Psoas muscle (tissue), 8 donors: ENCODE measurements around the gene SCUBE1. TPM values are rescaled to one million over a fixed set of nuclear protein-coding genes. Genes with fewer than 3 reads are reported as not detected.

Experiments
- ATAC-seq, 4 donors: fragments of 200-7000 bp; cut with Tn5 transposase; one replicate each; pipeline ENCODE4 v1.9.1; 2020; ENCODE audit warnings: moderate library complexity in 3 of 4, mild to moderate bottlenecking in 2 of 4
- DNase-seq, 2 donors: peaks; one replicate each; pipeline ENCODE4 v3.0.0-alpha.2; 2020
- H3K27ac ChIP-seq: fragments of 200-600 bp; one replicate; pipeline ENCODE4 v1.8.0; 2022
- H3K27me3 ChIP-seq, 3 donors: fragments of 200-600 bp in 1 of 3; one replicate each; pipeline versions ENCODE4 v1.6.1 to v1.8.0; 2013 to 2022; ENCODE audit warnings: low read length in 2 of 3, mild to moderate bottlenecking in 2 of 3, moderate library complexity in 1 of 3; ENCODE audit not compliant: insufficient read depth in 3 of 3
- H3K36me3 ChIP-seq, 2 donors: fragments of 200-600 bp in 1 of 2; one replicate each; pipeline versions ENCODE4 v1.6.1 to v1.8.0; 2013 to 2022; ENCODE audit warnings: low read depth in 1 of 2, mild to moderate bottlenecking in 1 of 2, moderate library complexity in 1 of 2; ENCODE audit not compliant: insufficient read depth in 1 of 2
- H3K4me1 ChIP-seq: fragments of 200-600 bp; one replicate; pipeline ENCODE4 v1.8.0; 2022
- H3K4me3 ChIP-seq: fragments of 200-600 bp; one replicate; pipeline ENCODE4 v1.8.0; 2022; ENCODE audit warnings: mild to moderate bottlenecking
- H3K9me3 ChIP-seq: fragments of 200-600 bp; one replicate; pipeline ENCODE4 v1.8.0; 2022
- WGBS, 3 donors: extraction: QIAGEN DNeasy Blood & Tissue Kit; methylation state at CpG; one replicate each; pipeline versions ENCODE4 v1.1.6 to v1.1.7; 2013; 5-methylcytosine and 5-hydroxymethylcytosine counted together
- intact Hi-C, 2 donors: fragments of 100-400 bp; cut with DNase I; formaldehyde crosslinking; loops; one replicate each; pipeline versions ENCODE4 v1.11.0 to v1.14.2; 2022
- polyA plus RNA-seq, 3 donors: library from polyadenylated mRNA; stranded (reverse); fragments of 200-250 nt; gene quantifications; one replicate each; pipeline ENCODE4 v1.2.3, GENCODE V29; 2013
- total RNA-seq, 4 donors: library from RNA; stranded (reverse); fragmentation: NEBNext Ultra II Directional in 2 of 4; extraction: Animal tissue kit (Norgen Biotek cat#: 25700) in 2 of 4; gene quantifications; one replicate each; pipeline versions ENCODE4 v1.2.1 to v1.2.4, GENCODE V29; 2021 to 2023
- TF ChIP-seq, protein P1 (sequence below): fragments of 200-600 bp; IDR thresholded peaks from one replicate; pipeline ENCODE4 v1.8.0; 2022; ENCODE audit warnings: antibody characterized with exemption
- donor health status: healthy with polysubstance abuse.
- donor health status: DM: no; HTN: no; CAD: no; lungs with moderate emphysema.
- donor health status: Bipolar disorder and iron deficiency.
- donor health status: healthy.
- donor health status: DM: yes; HTN: yes; CAD: no.
- donor health status: DM: no; HTN: no; CAD: no.
- donor health status: DM: no; HTN: no; CAD: no.
- donor health status: DM: yes; HTN: yes; CAD: no.

Gene SCUBE1
- total and polyA plus RNA-seq, 7 donors, result 0.04 to 0.19 (median 0.08) TPM

DNA sequence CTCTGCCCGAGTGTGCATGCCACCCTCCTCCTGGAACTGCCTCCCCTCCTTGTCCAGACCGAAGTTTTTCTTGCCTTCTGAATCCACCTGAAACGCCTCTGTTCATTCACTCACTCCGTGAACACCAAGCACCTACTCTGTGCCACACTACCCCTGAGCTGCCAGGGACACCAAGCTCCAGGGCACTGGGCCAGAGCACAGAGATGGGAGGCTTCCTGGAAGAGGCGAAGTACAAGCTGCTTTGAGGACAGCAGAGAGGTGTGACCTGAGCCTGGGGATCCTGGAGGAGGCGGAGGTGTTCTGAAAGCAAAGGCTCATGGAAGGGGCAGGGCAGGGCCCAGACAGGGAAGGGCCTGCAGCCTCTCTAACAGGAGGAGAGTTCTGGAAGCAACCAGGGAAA is 47.5 kb downstream of the SCUBE1 start:
- TF ChIP-seq, protein P1, sequence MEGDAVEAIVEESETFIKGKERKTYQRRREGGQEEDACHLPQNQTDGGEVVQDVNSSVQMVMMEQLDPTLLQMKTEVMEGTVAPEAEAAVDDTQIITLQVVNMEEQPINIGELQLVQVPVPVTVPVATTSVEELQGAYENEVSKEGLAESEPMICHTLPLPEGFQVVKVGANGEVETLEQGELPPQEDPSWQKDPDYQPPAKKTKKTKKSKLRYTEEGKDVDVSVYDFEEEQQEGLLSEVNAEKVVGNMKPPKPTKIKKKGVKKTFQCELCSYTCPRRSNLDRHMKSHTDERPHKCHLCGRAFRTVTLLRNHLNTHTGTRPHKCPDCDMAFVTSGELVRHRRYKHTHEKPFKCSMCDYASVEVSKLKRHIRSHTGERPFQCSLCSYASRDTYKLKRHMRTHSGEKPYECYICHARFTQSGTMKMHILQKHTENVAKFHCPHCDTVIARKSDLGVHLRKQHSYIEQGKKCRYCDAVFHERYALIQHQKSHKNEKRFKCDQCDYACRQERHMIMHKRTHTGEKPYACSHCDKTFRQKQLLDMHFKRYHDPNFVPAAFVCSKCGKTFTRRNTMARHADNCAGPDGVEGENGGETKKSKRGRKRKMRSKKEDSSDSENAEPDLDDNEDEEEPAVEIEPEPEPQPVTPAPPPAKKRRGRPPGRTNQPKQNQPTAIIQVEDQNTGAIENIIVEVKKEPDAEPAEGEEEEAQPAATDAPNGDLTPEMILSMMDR, result no peak
- no peak overlapping the region for H3K27ac ChIP-seq
- H3K4me1 ChIP-seq, result no peaks in the 10 kb centered on the region
- intact Hi-C loops, result no loop called here
- DNase-seq (no peak), ATAC-seq (no peak)
- no peaks in the 10 kb centered on the region for H3K9me3 ChIP-seq
- 81 to 93% (median 88%) methylated on average over 6 of the region's 6 CpGs for WGBS, 3 donors
- no peaks in the 10 kb centered on the region for H3K36me3 ChIP-seq
- H3K4me3 ChIP-seq, result no peak overlapping the region
- H3K27me3 ChIP-seq, result peaks cover 0 to 15% (median 0%) of the 10 kb centered on the region in 3 donors

DNA sequence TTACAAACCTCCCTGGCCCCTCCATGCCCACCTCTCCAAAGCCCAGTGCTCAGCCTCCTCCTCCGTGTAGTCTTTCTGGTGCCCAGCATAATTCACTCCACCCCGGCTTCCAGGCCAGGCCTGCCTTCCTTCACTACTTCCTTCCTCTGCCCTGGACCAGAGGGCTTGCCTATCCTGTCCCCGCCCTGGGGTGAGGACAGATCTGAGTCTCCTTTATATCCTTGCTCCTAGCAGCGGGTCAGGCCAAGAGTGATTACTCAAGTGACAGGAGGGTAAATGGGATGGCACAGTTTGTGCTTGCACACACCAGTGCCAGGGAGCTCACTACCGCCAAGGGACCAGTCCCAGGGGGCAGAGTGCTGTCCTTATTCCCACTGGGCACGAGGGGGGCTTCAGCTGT is 48.0 kb downstream of the SCUBE1 start:
- intact Hi-C loops, result no loop called here
- DNase-seq (no peak), ATAC-seq (no peak)
- TF ChIP-seq, protein P1, result no peak
- Histone ChIP-seq H3K27me3 (peaks cover 0 to 19% (median 0%) of the 10 kb centered on the region in 3 donors), H3K27ac (no peak overlapping the region), H3K9me3 (no peaks in the 10 kb centered on the region), H3K4me1 (no peaks in the 10 kb centered on the region), H3K36me3 (no peaks in the 10 kb centered on the region), H3K4me3 (no peak overlapping the region)
- WGBS, 3 donors, result 70 to 77% (median 72%) methylated on average over 6 of the region's 6 CpGs

DNA sequence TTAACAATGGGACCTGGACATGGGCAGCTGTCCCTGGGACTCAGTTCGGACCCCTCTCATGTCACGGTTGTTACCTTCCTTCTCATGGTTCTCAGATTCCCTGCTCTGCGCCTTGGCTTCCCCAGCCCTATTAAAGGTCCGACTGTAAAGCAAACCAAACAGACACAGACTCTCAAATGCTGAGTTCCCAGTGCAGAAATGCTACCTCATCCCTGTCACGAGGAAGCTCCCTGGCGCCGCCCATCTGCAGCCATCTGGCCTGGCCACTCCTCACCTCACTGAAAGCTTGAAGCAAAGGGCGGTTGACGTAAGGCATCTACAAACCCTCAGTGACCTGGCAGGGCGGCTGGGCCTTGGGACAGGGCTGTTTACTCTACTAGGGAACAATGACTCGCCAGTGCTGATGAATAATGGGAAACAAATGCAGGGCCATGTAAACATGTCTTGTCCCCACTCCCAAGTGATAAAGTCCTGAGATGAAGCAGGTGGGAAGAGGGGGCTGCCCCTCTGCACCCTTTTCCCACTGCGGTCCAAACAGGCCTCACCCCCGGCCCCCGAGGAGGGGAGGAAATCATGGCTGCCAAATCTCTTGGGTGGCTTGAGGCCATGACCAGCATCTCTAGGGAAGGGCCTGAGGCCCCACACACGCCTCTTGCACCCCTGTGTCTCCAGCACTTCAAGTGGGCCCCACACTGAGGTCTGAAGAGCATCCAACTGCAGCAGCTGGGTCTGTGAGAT is 49.3 kb downstream of the SCUBE1 start:
- DNase-seq (peak; percentile 64 to 80), ATAC-seq (peak; percentile 53 to 78 (median 68))
- H3K4me1 ChIP-seq, result no peaks in the 10 kb centered on the region
- no peaks in the 10 kb centered on the region for H3K36me3 ChIP-seq
- no peaks in the 10 kb centered on the region for H3K9me3 ChIP-seq
- no peak overlapping the region for H3K4me3 ChIP-seq
- intact Hi-C loops, result no loop called here
- WGBS, 3 donors, result 54 to 67% (median 58%) methylated on average over 15 of the region's 15 CpGs
- TF ChIP-seq, protein P1, result no peak
- H3K27me3 ChIP-seq, result peaks cover 0 to 29% (median 0%) of the 10 kb centered on the region in 3 donors
- no peak overlapping the region for H3K27ac ChIP-seq

DNA sequence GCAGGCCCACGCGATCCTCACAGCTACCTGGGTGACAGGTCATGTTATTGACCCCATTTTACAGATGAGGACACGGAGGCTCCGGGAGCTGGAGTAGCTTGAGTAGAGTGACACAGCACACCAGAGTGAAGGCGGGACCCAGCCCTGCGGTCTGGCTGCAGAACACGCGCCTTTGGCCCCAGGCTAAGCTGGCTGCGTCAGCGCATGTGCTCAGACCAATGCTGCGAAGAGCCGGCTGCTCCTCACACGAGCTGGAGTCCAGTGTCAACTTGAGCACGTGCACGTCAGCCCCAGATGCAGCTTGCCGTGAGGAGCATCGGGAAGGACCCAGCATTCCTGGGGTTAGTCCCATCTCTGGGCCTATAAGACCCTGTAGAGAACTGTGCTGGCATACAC is 49.9 kb downstream of the SCUBE1 start:
- no peaks in the 10 kb centered on the region for H3K4me1 ChIP-seq

More for the DNA sequence above, 49.9 kb downstream of the SCUBE1 start:
- H3K4me3 ChIP-seq, result no peak overlapping the region
- no peaks in the 10 kb centered on the region for H3K36me3 ChIP-seq
- no peak for DNase-seq
- WGBS, 3 donors, result 54 to 76% (median 63%) methylated on average over 17 of the region's 17 CpGs
- intact Hi-C loops, result no loop called here
- H3K27me3 ChIP-seq, result peaks cover 0 to 35% (median 0%) of the 10 kb centered on the region in 3 donors
- H3K9me3 ChIP-seq, result no peaks in the 10 kb centered on the region
- TF ChIP-seq, protein P1, result no peak
- ATAC-seq, result peak in 1 of 4 donors; percentile 34
- no peak overlapping the region for H3K27ac ChIP-seq
